GF-D8 (cell line): ENCODE results near the gene SYNGR4.

Source experiments
- DNase-seq: peaks from one replicate; lab custom pipeline; 2025; lab: John Stamatoyannopoulos, UW

The SYNGR4 gene

GRCh38 chr19:48396016-48396823 lies 32.1 kb downstream of the SYNGR4 start:
- no peak for DNase-seq

- no peak for DNase-seq
These were observed 32.6 kb downstream of the SYNGR4 start for GRCh38 chr19:48396824-48397176.

- DNase-seq, result no peak
These were observed 33.3 kb downstream of the SYNGR4 start for GRCh38 chr19:48397263-48398101.

GRCh38 chr19:48398102-48398374 lies 33.9 kb downstream of the SYNGR4 start:
- DNase-seq, result no peak

GRCh38 chr19:48398375-48399235 lies 34.4 kb downstream of the SYNGR4 start:
- DNase-seq, result peak; percentile 79

GRCh38 chr19:48400018-48400742 lies 36.0 kb downstream of the SYNGR4 start:
- DNase-seq, result no peak

- DNase-seq, result no peak
These were observed 37.1 kb downstream of the SYNGR4 start for GRCh38 chr19:48401287-48401686.

GRCh38 chr19:48403606-48404005 lies 39.4 kb downstream of the SYNGR4 start:
- peak; percentile 41 for DNase-seq

GRCh38 chr19:48405010-48405659 lies 41.0 kb downstream of the SYNGR4 start:
- DNase-seq, result no peak

GRCh38 chr19:48405850-48406249 lies 41.7 kb downstream of the SYNGR4 start:
- no peak for DNase-seq

- no peak for DNase-seq
These were observed 49.9 kb downstream of the SYNGR4 start for GRCh38 chr19:48413879-48414587.

- DNase-seq, result no peak
These were observed 51.2 kb downstream of the SYNGR4 start for GRCh38 chr19:48415395-48415794.

GRCh38 chr19:48415806-48416221 lies 51.6 kb downstream of the SYNGR4 start:
- DNase-seq, result no peak

GRCh38 chr19:48417421-48417820 lies 53.3 kb downstream of the SYNGR4 start:
- no peak for DNase-seq

- DNase-seq, result no peak
These were observed 54.3 kb downstream of the SYNGR4 start for GRCh38 chr19:48418317-48419064.

GRCh38 chr19:48419158-48419920 lies 55.2 kb downstream of the SYNGR4 start:
- no peak for DNase-seq

GRCh38 chr19:48421548-48421947 lies 57.4 kb downstream of the SYNGR4 start:
- no peak for DNase-seq

GRCh38 chr19:48424694-48425219 lies 60.6 kb downstream of the SYNGR4 start:
- peak; percentile 15 for DNase-seq
